RCC 7860 (cell line): Measurements from ENCODE around the gene KCNQ1OT1.

Experiments used
- DNase-seq: peaks from one replicate; pipeline ENCODE4 v3.0.0-alpha.2; 2015; ENCODE audit warnings: low spot score
- FAIRE-seq: peaks from 2 replicates; lab custom pipeline; 2012; peaks lifted over from hg19 to GRCh38; lab: Jason Lieb, UNC

The KCNQ1OT1 gene

DNA sequence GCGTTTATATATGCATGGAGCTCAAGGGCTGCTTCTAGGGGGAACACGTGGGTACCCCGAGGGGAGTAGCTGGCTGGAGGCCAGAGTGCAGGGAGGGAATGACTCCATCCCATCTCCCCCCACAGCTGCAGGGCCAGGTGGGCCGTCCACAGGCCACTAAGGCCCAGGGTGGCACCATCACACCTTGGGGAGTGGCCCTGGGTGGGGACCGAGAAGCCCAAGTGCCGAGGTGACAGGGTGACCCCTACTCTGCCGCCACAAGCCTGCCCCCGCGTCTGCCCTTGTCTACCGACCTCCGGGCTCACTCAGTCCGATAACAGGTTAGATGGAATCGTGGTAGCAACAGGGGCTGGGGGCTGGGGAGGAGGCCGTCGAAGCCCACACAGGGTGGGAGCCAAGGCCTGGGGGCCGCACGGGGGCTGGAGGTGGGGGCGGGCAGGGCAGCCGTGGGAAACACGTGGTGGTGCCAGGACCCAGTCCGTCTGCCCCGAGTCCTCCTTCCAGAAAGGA is 125.7 kb downstream of the KCNQ1OT1 start:
- no peak for FAIRE-seq

DNA sequence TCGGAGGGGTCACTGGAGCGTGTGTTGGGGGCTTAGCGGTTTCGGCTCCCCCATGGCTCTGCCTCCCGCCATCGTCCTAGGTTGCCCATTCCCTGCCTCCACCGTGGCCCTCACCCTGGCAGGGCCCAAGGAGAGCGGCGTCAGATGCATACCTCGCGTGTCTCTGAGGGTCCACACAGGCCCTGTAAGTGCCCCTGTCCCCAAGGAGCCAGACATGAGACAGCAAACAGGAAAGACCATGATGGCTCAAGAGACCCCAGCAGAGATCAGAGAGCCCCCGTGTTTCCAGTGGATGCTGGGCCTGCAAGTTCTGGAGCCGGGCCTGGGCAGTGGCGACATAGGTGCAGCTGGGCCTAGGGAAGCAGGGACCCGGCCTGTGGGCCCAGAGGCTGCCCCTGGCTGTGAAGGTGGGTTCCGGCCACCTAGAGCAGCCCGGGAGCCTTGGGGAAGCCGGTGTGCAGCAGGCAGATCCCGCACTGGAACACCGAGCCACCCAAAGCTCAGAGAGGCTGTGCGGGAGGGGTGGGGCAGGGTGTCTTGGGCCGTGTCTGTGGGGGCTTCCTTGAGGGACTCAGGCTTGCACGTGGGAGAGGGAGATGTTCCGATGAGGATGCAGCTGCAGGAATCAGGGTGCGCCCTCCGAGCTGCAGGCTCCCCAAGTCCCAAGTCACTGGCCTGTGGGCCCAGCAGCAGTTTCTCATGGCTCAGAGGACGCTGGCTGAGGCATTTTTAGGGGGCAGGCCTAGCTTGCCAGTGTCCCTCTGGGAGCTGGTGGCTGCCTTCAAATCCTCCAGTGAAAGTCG is 126.4 kb downstream of the KCNQ1OT1 start:
- DNase-seq (no peak), FAIRE-seq (no peak)

More for the DNA sequence above, 125.7 kb downstream of the KCNQ1OT1 start:
- DNase-seq: no peak

DNA sequence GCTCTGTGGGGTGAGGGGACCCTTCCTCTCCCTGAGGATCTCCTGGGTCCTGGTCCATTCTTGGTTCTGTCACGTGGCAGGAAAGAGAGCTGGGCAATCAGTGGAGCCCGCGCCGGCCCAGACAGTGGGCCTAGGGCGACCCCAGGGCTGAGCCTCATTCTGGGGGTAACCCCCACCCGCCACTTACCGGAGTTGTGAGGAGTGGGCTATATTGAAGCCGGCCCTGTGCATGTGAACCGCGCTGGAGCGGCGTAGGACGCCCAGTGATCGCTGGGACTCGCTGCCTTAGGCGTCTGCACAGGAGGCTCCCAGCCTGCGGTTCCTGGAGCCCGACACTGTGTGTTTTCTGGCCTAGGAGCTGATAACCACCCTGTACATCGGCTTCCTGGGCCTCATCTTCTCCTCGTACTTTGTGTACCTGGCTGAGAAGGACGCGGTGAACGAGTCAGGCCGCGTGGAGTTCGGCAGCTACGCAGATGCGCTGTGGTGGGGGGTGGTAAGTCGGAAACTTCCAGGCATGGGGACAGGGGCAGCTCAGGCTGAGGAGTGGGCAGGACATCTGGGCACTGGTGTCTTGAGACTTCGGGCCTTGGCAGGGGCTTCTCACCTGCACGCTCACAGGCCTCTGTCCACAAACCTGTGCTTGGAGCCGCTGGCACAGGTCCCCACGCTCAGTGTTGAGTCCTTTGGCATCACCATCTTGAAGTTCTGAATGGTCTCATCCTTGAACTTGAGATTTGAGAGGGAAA is 127.1 kb downstream of the KCNQ1OT1 start:
- DNase-seq (no peak), FAIRE-seq (no peak)

DNA sequence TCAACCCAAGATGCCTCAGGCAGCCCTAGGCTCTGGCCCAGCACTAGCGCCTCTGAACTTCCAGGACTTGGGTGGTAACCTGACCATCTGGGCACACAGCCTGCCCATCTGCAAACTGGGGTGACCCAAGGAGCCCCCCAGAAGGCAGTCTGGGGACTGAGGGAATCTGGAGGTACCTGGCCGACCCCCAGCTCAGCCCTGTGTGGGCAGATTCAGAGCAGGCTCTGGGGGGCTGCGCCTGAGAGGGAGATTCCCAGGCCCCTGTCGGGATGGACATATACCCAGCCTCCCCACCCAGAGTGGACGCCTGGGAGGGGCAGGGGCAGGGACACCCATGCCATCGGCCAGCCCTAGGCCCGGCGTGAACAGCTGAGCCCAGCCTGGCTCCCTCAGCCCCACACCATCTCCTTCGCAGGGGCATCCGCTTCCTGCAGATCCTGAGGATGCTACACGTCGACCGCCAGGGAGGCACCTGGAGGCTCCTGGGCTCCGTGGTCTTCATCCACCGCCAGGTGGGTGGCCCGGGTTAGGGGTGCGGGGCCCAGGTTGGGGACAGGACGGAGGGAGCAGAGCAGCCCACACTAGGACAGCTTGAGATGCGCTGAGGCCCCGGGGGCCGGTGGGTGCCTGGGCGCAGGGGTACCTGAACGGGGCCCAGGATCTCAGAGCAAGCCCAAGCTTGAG is 128.1 kb downstream of the KCNQ1OT1 start:
- FAIRE-seq (no peak), DNase-seq (no peak)

DNA sequence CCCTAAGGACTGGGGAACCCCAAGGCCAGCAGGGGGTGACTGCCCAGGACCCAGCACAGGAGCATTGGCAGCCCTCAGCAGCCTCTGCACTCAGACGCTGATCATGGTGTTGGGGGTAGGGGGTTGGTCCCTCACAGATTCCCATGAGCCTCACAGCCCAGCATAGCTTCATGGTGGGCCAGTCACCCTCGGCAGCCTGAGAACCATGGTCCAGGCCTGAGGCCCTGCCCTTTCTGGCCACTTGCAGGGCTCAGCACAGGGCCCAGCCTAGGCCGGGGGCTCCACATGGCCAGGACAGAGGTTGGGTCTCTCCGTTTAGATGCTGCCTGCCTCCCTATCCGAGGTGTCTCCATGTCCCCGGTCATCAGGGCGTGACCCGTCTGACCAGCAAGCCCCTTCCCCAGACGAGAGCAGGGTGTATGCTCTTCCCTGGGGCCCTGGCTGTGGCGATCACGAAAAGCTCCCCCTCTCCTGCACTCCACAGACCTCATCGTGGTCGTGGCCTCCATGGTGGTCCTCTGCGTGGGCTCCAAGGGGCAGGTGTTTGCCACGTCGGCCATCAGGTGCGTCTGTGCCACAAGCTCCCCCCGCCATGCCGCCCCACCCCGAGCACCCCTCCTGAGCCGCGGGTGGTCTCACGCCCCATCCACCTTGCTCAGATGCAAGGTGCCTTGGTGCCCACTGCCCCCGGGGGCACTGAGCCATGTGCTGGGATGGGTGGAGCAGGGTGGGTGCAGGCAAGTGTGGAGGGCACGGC is 128.8 kb downstream of the KCNQ1OT1 start:
- no peak for FAIRE-seq
- no peak for DNase-seq

DNA sequence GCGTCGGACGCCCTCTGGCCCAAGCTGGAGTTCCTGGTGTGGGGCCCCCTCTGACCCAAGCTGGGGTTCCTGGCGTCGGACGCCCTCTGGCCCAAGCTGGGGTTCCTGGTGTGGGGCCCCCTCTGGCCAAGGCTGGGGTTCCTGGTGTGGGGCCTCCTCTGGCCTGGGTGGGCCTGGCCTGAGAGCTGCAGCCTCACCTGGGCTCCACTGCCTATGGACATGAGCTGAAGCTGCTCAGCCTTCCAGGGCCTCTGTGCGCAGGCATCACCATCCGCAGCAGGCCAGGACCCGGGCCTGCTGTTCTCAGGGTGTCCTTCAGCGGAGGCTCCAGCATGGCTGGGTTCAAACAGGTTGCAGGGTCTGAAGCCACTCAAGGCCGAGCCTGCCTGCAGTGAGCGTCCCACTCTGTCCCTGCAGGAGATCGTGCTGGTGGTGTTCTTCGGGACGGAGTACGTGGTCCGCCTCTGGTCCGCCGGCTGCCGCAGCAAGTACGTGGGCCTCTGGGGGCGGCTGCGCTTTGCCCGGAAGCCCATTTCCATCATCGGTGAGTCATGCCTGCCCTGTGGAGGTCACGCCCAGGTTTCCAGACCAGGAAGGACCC is 129.5 kb downstream of the KCNQ1OT1 start:
- DNase-seq (no peak), FAIRE-seq (no peak)

DNA sequence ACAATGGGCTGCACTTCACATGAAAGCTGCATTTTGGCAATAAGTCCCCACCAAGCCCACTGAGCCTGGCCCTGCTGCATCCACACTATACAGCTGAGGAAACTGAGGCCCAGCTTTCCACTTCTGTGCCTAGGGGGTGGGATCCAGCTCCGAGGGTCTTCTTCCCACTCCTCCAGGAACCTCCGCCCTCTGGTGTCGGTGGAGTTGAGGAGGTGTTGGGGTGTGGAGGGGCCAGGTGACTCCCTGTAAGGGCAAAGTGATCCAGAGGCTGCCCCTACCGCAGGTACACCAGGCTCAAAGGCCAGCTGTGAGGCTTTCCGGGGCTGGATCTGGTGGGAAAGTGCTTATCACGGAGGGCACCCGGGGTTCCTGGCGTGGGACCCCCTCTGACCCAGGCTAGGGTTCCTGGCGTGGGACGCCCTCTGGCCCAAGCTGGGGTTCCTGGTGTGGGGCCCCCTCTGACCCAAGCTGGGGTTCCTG is 130.0 kb downstream of the KCNQ1OT1 start:
- DNase-seq (no peak), FAIRE-seq (no peak)

DNA sequence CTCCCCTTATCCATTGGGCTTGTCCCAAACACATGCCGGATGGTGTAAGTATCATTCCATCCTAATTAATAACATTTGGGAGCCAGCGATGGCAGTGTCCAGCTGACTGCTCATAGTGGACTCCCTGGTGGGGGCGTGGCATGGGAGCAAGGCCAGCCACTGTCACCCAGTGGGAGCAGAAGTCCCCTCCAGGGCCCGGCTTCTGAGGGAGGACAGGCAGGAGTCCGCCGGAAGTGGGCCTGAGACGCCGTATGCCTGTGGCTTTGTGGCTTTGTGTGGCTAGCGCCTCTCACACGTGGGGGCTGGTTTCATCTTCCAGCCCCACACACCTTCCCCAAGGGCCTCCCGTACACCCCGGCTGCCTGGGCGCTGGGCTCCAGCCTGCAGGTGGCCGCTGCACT is 130.5 kb downstream of the KCNQ1OT1 start:
- no peak for FAIRE-seq
- DNase-seq: no peak

DNA sequence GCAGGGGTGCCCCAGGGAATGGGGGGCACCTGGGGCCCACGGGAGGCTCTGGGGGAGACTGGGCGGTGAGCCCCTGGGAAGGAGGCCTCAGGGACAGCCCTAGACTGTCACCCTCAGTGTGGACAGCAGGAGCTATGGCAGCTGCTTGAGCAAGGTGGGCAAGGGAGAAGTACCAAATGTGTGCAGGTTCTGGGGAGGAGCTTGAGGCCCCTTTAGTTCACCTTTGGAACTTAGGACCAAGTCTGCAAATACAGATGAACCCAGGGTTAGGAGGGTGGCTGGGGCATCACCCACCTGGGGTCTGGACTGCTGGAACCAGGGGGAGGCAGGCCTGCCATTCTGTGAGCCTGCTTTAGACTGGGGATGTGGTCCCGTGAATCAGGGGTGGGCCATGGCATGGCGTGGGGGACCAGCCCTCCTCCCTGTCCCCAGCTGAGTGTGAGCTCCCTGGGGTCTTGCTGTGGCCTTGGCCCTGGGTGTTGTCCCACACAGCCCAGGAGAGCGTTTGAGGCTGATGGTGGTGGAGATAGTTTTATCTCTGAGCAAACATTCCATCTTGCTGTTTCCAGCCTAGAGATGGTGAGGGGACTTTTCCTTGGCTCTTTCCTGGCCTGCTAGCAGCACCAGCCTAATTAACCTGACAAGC is 132.6 kb downstream of the KCNQ1OT1 start:
- DNase-seq (no peak), FAIRE-seq (no peak)

DNA sequence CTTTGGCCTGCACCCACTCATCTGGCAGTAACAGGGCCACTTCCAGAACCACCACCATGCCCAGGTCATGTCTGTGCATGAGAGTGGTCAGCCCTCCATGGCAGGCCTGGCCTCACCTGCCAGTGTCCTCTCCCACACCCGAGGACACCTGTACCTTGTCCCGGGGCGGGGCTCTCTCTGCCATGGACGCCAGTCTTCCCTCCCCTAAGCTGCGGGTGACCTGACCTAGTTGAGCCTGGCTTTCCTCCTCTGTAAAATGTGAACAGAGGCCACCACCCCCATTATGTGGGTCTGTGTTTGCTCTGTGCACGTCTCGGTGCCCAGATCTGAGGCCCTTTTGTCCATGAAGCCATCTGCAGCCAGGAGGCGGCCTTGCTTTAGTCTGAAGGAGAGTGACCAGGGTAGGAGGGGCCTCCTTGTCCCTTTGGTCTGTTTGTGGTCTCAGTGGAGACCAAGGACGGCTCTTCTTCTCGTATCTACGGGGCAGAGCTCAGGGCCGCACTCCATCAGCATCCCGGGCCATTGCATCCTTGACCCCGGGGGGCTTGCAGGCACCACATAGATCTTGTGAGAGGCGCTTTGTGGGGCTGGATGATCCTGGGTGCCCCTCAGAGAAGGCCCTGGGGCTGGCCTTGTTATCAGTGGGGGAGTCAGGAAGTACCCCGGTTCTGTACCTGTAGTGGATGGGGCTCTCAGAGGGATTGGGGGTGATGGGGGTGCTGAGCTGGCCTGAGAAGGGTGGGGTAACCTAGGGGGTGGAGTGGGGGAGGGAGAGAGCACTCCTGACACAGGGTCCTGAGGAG is 133.4 kb downstream of the KCNQ1OT1 start:
- FAIRE-seq (no peak), DNase-seq (no peak)

DNA sequence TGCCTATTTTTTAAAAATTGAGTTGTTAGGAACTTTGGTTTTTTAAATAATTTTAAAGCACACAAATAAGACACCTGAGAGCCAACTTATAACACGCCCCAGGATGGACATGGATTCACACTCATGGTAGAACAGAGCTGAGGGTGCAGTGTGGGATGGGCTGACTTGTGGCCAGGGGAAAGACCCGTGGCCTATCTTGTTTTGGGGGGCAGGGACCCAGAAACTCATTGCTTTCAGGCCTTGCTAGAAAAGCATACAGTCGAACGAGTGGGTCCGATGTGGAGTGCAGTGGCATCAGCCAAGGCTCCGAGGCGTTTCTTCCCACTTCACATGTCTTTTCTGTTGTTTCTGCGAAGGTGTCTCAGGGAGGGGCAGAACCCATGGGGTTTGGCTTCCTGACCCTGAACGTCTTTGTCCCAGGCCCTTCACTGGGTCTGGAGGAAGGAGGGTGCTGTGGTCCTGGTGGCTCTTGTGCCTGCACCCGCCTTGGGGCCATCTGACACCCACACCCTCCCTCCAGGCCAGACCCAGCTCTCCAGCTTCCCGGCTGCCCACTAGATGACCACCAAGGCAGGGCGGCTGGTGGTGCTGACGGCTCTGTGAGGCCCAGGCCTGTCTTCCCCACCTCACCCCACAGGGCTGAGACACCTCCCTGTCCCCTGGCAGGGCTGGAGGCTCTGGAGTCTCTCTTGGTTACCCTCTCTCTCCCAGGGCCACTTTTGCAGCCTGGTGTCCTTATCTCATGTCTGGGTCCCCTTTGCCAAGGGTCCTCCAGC is 134.2 kb downstream of the KCNQ1OT1 start:
- FAIRE-seq (no peak), DNase-seq (no peak)

DNA sequence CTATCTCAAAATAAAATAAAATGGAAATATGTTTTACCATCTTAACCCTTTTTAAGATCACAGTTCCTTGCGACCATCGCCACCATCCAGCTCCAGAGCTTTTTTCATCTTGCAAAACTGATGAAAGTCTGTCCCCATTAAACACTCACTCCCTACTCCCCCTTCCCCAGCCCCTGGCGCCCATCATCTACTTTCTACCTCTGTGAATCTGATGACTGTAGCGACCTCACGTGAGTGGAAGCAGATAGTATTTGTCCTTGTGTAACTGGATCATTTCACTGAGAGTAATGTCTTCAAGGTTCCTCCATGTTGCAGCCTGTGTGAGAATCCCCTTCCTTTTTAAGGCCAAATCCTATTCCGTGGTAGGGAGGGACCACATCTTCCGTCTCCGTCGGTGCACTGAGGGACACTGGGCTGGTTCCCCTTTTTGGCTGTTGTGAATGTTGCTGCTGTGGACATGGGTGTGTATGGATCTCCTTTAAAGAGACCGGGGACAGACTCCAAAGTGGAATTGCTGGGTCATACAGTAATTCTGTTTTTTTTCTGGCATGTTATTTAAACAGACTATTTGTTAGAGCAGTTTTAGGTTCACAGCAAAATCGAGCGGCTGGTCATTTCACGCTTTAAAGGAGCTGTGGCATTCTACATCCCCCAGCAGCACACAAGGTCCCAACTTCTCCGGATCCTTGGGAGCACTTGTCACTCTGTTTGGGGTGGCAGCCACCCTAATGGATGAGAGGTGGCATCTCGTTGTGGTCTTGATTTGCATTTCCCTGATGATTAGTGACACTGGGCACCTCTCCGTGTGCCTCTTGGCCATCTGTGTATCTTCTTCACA is 135.0 kb downstream of the KCNQ1OT1 start:
- DNase-seq (no peak), FAIRE-seq (no peak)

DNA sequence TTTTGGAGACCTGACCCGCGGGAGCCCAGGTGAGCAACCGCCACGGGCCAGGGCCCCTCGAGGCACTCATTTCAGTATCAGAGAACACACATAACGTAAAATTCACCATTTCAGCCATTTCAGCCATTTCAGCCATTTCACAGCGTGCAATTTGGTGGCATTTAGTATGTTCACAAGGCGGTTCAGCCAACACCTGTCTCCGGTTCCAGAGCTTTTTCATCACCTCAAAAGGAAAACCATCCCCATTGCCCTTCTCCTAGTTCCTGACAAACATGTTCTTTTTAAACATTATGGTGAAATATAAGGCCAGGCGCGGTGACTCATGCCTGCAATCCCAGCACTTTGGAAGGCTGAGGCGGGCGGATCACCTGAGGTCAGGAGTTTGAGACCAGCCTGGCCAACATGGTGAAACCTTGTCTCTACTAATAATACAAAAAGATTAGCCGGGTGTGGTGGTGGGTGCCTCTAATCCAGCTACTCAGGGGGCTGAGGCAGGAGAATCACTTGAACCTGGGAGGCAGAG is 135.7 kb downstream of the KCNQ1OT1 start:
- no peak for FAIRE-seq
- DNase-seq: no peak

DNA sequence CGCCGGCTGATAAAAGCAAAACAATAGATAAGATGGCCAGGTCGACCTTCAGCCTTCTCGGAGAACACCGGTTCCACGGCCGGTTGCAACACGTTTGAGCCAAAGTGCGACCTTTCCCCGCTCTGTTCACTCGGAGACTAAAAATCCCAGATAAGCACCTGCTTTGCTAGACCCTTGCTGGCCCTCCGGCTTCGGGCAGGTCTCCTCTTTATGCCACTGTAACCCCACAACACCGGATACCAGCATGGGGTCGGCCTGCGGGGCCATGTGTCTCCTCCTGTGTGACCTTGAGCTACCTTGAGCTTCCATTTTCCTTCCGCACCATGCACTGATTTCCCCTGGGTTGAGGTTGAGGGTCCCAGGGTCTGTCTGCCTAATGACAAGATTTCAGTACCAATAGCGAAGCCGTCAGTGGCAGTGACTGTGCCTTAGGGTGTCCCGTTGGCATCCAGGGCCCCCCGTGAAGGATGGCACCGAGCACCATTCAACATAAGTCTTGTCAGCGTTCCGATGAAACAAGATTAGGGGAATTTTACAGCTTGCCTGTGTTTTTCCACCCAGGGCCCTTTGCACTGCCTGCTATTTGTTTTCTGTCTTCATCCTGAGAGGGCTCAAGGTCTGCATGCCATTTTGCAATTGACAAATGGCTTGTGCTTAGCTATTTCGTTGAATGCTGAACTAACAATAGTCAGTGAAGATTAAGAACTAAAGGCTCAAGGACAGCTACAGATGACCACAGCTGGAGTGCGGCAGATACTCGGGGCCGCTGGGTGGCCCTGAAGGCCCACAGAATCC is 136.4 kb downstream of the KCNQ1OT1 start:
- FAIRE-seq: no peak

DNA sequence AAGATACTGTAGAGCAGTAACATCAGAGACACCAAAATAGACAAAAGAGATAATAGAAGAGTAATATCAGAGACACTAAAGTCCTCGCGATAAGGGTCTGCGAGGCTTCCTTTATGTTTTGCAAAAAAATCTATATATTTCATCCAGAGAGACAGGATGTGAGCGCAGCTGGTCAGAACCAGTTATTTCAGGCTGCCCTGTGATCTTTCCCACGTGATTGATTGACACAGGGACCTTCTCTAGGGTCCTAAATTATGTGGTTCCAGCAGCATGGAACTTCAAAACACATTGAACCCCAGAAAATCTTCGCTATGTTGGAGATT is 136.9 kb downstream of the KCNQ1OT1 start:
- no peak for DNase-seq
- FAIRE-seq: no peak

More for the DNA sequence above, 136.4 kb downstream of the KCNQ1OT1 start:
- no peak for DNase-seq
